Erythroblast (primary cell): Measurements from ENCODE around the gene EYA4.

Experiments
- GATA1 ChIP-seq: IDR thresholded peaks from 2 replicates; pipeline ENCODE4 v1.6.1; 2011; ENCODE audit warnings: low read depth, mild to moderate bottlenecking, control low read depth, low read length, moderate library complexity
- POLR2A ChIP-seq: IDR thresholded peaks from 2 replicates; pipeline ENCODE4 v1.6.1; 2011; ENCODE audit warnings: mild to moderate bottlenecking, low read length

GRCh38 chr6:133487174-133487573 lies 246.0 kb downstream of the EYA4 start:
- TF ChIP-seq POLR2A: no peak
- no peak for TF ChIP-seq GATA1
